NCI-H748 treated with DMSO at 0.1 percent for 48 hours (cell line): Measurements from ENCODE around the gene SPTB.
A peak's percentile ranks its signal among the peaks of the same experiment; 100 is the strongest.
"Not testable (repeated sequence)": the region's sequence is repeated elsewhere in the genome, so short reads cannot be mapped to it uniquely, and the experiment has no call there.

ENCODE experiments used
- DNase-seq: peaks from one replicate; lab custom pipeline; 2025; lab: John Stamatoyannopoulos, UW

The SPTB gene

DNA sequence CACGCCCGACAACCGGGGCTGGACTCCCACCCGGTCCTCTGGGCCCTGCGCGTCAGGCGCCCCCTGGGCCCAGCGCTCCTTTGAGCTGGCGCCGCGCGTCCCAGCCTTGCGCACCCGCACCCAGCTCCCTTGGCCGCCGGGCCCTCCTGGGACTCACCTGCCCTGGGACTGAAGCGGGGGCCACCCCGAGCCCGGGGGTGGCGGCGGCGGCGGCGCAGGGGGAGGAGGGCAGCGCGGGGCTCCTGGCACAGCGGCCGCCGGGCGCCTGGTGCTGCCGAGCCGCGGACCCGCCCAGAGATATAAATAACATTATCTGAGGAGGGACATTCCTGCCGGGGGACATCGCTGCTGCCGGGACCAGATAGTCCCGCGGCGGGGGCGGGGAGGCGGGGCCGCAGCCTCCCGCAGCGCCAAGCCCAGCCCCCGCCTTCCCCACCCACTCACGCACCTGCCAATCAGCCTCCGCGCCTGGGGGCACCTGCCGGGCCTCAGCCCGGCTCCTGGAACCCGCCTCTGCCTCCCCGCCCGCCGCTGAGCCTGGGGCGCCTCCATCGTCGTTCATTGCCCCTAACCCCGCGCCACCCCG is at the start of gene SPTB:
TSS of gene SPTB (minus strand) at position 273 of the 586 bp plus-strand sequence. CDS start 56,813 bp downstream, outside the sequence.
- DNase-seq, result peak; percentile 64

DNA sequence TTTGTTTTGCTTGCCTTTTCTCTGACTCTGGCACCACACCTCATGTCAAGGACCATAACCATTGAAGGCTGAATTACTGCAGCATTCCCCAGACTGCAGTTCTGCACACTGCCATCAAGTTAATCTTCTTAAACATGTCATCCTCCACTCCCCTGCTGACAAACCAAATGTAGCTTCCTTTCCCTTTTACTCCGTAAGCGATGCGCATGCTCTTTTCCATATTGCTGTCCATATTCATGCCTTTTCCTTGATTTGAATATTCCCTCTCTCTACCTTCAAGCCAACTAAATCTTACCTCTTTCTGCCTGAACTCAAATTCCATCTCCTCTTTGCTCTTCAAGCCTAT is 49.3 kb upstream of the SPTB start:
- no peak for DNase-seq

GRCh38 chr14:64928239-64929013 is 48.7 kb upstream of the SPTB start:
- DNase-seq, result no peak

- no peak for DNase-seq
Measured at GRCh38 chr14:64927031-64927430, 47.3 kb upstream of the SPTB start.

DNA sequence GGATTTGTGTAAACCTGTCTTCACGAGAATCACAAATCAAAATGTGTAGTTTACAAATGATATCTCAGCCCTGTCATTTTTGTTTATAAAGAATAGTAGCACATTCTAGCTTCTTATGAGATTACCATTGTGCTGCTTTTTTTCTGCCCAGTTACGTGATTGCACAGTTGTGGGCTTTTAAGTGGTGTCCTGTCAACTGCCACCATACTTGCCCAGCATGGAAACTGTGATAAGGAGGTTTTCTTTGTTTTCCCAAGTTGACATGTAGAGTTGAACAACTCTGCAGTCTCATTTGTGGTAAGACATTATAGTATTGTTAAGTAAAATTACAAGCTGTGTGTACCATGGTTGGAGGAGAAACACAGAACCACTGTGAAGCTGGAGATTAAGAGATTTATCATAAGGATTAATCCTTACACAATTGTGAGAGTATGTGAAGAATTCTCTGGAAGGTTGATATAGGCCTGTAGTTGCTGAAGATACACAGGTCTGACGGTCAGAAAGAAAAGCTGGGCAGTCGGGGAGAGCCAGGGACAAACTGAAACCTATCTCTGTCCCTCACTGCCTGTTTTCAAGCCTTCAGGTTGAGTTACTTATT is 46.8 kb upstream of the SPTB start:
- DNase-seq, result no peak

DNA sequence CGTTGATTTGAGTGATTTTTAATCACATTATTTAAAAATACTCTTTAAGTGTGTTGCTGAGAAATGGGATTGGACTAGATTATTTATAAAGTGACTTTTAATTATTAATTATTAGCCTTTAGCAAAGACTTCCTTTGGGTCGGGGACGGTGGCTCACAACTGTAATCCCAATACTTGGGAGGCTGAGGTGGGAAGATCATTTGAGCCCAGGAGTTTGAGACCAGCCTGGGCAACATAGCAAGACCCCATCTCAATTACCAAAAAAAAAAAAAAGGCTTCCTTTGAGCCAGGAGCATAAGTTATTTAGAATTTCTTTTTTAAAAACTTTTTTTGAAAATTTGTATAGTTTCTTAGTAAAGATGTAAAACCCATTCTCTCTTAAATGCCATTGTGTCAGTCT is 43.3 kb upstream of the SPTB start:
- no peak for DNase-seq

- no peak for DNase-seq
Measured at GRCh38 chr14:64920465-64920864, 40.8 kb upstream of the SPTB start.

DNA sequence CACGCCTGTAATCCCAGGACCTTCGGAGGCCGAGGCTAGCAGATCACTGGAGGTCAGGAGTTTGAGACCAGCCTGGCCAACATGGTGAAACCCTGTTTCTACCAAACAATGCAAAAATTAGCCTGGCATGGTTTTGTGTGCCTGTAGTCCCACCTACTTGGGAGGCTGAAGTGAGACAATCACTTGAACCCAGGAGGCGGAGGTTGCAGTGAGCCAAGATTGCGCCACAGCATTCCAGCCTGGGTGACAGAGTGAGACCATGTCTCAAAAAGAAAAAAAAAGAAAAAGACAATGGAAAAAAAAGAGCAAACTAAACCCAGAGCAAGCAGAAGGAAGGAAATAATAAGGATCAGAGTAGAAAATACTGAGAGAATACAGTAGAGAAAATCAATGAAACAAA is 39.9 kb upstream of the SPTB start:
- DNase-seq, result no peak

GRCh38 chr14:64919215-64919614 is 39.5 kb upstream of the SPTB start:
- DNase-seq, result no peak

GRCh38 chr14:64918216-64918615 is 38.5 kb upstream of the SPTB start:
- DNase-seq, result no peak

GRCh38 chr14:64915797-64916196 is 36.1 kb upstream of the SPTB start:
- no peak for DNase-seq

DNA sequence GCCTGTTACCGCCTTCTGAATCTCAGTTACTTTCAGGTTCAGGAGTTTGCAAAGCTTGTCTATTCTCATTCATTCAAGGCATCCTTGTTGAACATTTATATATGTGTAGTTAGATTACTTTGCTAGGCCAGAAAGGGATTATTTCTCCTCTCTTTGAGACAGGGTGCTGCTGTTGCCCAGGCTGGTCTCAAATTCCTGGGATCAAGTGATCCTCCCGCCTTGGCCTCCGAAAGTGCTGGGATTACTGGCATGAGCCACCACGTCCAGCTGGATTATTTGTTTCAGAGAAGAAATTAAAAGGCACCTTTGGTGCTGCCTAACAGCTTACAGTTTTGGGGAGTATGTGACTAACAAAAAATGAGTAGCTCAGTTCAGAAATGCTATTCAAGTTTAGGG is 35.3 kb upstream of the SPTB start:
- no peak for DNase-seq

- peak; percentile 96 for DNase-seq
Measured at GRCh38 chr14:64914237-64915028, 34.7 kb upstream of the SPTB start, which contains the start of gene CHURC1. Gene CHURC1 (plus strand): TSS chr14:64914455. CDS start chr14:64914496, 41 bp downstream.

DNA sequence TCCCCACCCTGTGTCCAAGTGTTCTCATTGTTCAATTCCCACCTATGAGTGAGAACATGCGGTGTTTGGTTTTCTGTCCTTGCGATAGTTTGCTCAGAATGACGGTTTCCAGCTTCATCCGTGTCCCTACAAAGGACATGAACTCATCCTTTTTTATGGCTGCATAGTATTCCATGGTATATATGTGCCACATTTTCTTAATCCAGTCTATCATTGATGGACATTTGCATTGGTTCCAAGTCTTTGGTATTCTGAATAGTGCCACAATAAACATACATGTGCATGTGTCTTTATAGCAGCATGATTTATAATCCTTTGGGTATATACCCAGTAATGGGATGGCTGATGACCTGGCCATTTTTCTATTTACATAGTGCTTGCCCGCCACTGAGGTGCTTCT is 33.8 kb upstream of the SPTB start:
- not testable (repeated sequence) for DNase-seq

- DNase-seq, result no peak
Measured at GRCh38 chr14:64912261-64912660, 32.6 kb upstream of the SPTB start.

DNA sequence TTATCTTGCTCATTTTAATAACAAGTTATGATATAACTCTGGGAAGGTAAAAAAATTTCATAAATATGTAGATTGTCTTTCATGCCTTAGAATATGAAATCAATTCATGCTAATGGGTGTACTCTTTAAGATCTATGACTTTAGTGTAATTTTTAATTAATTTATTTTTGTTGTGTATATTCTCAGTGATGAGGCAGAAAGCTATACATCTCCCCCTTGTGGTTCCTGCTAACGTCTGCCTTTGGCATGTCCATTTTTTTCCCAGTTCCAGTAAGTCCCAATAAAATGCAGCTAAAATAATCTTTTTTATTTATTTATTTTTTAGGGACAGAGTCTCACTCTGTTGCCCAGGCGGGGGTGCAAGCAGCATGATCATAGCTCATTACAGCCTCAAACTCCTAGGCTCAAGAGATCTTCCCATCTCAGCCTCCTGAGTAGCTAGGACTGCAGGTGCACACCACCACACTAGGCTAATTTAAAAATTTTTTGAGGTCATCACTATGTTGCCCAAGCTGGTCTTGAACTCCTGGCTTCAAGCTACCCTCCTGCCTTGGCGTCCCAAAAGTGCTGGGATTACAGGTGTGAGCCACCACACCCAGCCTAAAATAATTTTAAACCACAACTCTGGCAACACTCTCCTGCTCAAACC is 31.3 kb upstream of the SPTB start:
- DNase-seq, result peak; percentile 32

GRCh38 chr14:64906022-64906421 is 26.3 kb upstream of the SPTB start:
- DNase-seq, result no peak

- DNase-seq, result no peak
Measured at GRCh38 chr14:64899958-64900357, 20.3 kb upstream of the SPTB start.

- peak; percentile 64 for DNase-seq
Measured at GRCh38 chr14:64891839-64892375, 12.2 kb upstream of the SPTB start.

DNA sequence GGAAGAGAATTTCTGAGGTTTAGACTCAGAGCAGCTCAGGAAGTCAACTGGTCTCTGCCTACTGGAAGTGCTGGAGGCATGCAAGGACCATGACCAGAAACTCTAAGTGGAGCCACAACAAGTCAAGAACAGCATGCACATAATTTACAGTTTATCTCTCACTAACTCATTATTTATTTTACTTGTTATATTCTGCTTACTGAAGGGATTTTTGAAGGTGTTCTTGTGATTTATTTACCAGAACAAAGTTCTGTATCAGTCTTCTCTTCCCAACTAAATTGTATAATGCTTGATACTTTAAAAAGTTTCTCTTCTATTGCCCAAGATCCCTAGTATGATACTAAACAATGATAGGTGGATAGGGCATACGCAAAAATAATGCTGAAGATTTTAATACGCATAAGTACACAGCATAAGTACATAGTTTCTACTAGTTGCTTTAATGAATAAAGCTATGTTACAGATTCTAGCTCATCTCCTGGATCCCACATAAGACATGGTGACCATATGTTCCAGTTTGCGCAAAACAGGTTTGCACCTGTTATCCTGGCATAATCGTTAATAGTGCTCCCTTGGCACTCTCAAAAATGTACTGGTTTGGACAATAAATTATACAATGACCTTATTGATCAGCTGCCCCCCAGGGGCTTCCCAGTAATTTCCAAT is 11.6 kb upstream of the SPTB start:
- no peak for DNase-seq

GRCh38 chr14:64889352-64889751 is 9.6 kb upstream of the SPTB start:
- DNase-seq, result no peak
